Panc1 (cell line): ENCODE results near the gene THSD8.
"Not testable (repeated sequence)": the region's sequence is repeated elsewhere in the genome, so short reads cannot be mapped to it uniquely, and the experiment has no call there.

Source experiments
- SIN3A ChIP-seq: IDR thresholded peaks from 2 replicates; pipeline ENCODE4 v1.6.1; 2012; ENCODE audit warnings: low read depth, mild to moderate bottlenecking, low read length, moderate library complexity, borderline replicate concordance; ENCODE audit not compliant: insufficient read depth
- TCF7L2 ChIP-seq: IDR thresholded peaks from 2 replicates; pipeline ENCODE4 v1.6.1; 2011; ENCODE audit warnings: mild to moderate bottlenecking, low read depth, low read length, inconsistent platforms
- TF ChIP-seq, protein P1 (sequence below): fragments of 450-650 bp; IDR thresholded peaks from 2 replicates; pipeline ENCODE4 v1.5.1; 2017; ENCODE audit warnings: mild to moderate bottlenecking

DNA sequence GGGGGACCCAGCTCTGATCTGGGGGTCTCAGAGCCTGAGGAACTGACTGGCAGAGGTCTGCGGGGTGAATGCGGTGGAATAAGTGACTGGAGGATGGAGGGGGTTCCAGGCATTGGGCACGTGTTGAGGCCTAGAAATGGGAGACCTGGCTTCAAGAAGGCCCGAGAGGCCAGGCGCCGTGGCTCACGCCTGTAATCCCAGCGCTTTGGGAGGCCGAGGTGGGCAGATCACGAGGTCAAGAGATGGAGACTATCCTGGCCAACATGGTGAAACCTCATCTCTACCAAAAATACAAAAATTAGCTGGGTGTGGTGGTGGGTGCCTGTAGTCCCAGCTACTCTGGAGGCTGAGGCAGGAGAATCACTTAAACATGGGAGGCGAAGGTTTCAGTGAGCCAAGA lies 15.9 kb downstream of the THSD8 start:
- TF ChIP-seq, protein P1, sequence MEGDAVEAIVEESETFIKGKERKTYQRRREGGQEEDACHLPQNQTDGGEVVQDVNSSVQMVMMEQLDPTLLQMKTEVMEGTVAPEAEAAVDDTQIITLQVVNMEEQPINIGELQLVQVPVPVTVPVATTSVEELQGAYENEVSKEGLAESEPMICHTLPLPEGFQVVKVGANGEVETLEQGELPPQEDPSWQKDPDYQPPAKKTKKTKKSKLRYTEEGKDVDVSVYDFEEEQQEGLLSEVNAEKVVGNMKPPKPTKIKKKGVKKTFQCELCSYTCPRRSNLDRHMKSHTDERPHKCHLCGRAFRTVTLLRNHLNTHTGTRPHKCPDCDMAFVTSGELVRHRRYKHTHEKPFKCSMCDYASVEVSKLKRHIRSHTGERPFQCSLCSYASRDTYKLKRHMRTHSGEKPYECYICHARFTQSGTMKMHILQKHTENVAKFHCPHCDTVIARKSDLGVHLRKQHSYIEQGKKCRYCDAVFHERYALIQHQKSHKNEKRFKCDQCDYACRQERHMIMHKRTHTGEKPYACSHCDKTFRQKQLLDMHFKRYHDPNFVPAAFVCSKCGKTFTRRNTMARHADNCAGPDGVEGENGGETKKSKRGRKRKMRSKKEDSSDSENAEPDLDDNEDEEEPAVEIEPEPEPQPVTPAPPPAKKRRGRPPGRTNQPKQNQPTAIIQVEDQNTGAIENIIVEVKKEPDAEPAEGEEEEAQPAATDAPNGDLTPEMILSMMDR, result not testable (repeated sequence)
- not testable (repeated sequence) for TF ChIP-seq TCF7L2, SIN3A
